GM10847 (cell line): ENCODE results near the gene GRIP1.

Experiments used
- POLR2A ChIP-seq: IDR thresholded peaks from 2 replicates; pipeline ENCODE4 v1.6.1; 2011; ENCODE audit not compliant: insufficient read length; ENCODE audit errors: extremely low read depth

GRIP1 gene

DNA sequence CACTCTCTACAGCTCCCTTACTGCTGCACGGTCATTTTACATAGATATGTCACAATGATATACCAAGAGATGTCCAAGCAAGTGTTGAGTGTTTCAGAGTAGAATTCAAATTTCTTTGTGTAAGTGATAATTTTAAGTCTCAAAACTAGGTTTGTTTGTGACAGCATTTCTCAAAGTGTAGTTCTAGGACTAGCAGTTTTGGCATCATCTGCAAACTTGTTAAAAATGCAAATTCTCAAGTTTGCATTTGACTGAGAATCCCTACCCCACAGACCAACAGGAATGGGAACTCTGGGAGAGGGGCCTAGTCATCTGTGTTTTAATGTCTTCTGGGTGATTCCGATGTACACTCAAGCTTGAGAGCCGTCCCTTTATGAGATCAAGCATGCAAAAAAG lies 279.0 kb downstream of the GRIP1 start:
- no peak for TF ChIP-seq POLR2A

DNA sequence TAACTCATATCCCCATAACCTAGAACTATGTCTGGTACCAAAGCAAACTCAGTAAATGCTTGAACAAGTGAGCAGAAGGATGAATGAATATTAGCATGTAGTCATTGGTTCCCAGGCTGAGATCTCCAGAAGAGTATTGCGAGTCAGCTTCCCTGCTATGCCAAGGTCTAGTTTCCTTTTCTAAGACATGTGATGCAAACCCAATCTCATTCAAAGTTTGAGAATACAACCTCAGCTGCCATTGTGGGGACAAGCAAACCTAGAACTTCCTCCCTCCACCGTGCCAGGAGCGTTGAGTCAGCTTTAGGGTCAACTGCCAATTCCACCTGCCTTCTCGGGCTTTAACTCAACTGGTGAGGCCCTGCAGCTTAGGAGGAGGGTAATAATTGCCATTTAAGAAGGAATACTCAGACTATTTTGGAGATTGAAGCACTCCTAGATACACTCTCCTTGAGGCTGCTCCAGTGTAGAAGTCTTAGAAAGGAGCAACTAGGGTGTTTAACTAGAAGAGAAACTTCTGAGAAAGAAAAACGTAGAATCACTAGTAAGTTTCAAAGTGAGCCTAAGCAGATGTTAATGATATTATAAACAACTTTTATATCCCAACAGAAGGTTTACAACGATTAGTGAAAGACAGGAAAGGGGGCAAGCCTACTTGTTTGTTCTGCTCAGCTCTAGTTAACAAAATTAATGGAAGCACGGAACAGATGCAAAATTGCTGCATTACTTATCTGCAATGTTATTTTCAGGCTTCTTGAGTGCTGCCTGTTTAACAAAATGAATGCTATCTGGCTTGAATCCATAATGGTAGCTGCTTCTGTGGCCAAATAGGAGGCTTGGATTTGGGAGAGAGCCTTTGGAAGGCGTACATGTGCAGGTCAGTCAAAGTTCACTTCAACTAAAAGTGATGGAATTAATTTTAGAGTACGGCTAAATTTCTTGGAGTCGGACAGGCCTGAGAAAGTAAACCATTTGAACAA lies 279.7 kb downstream of the GRIP1 start:
- TF ChIP-seq POLR2A = no peak

DNA sequence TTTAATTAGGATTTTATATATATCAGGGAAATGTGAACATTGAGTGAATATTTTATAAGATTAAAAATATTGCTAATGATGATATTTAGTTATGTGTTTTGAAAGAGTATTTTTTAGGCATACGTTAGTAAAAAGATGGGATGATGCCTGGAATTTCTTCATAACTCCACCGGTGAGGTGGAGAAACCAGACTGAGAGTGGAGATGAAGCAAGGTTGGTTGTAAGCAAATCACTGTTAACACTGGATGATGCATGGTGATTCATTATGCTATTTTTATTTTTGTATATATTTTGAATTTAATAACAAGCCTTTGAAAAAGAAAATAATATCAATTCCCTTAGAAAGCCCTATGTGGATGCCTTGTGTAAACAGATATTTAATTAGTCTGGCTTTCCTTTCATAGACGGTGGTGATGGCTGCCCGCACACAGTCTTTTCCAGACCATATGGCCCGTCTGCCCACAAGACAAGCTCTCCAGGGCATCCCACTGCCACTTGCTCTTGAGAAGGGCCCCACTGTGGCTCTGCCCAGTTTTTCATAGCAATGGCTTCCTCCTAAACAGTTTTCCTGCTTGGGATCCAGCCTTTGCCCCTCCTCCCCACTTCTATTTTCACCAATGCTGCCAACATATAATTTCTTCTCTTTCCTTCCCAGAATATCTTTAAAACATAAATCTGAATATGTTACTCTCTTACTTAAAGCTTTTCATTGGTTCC lies 281.1 kb downstream of the GRIP1 start:
- TF ChIP-seq POLR2A = no peak

DNA sequence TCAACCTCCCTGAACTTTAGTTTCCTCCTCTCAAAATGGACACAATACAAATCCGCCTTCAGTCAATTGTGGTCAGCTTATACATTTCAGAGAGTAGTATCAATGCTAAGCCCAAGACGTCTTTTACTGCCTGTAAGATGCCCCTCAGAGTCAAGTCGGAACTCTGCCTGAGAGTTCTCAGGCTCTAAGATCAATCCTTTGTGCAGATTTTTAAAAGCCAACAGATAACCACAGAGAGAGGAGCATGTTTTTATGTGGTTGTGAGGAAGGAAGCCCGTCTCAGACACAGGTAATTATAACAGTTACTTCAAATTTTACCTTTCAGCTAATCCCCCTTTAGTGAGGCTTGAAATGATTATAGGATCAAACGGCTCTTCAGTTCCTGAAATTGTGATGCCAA lies 285.0 kb downstream of the GRIP1 start:
- TF ChIP-seq POLR2A = no peak

DNA sequence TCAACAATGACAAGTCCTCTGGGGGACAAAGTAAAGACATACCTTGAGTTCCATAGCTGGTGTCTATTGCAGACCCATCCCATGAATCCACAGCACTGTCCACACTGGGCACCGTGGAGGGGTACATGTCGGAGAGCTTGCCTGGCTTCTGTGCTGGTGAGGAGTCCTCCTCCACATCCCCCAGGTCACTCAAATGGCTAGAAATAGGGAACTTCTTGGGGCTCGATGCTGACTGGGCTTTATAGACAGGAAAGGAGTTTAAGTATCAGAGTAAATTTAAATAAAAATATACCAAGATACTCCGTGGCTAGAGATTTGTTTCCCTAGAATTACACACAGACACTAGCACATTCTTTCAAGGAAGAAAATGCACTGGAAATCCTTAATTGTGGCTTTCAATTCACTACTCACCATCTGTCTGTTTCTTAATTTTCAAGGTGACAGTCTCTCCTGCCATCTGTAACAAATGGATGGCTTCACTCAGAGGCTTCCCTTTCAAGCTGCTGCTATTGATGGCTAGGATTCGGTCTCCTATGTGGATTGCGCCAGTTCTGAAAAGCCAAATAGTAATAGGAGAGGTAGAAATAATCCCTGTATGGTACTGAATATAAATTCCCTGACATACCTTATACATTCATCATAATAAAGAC lies 286.5 kb downstream of the GRIP1 start:
- no peak for TF ChIP-seq POLR2A

DNA sequence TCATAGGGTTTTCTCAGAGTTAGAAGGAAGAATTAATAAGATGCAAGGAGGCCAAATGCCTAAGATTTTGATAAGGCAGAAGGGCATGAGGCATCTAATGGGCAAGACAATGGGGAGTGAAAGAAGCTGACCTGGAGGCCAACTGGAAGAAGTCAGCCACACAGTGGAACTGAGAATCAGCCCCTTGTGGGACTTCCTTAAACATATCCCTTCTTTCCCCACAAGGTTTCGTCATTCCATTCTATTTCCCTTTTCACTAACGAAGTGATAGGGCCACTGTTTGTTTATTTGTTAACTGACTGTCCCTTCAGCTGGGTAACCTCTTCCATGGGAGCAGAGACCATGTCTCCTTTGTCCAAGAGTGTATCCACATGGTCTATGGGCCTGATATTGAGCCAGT lies 290.4 kb downstream of the GRIP1 start:
- no peak for TF ChIP-seq POLR2A

DNA sequence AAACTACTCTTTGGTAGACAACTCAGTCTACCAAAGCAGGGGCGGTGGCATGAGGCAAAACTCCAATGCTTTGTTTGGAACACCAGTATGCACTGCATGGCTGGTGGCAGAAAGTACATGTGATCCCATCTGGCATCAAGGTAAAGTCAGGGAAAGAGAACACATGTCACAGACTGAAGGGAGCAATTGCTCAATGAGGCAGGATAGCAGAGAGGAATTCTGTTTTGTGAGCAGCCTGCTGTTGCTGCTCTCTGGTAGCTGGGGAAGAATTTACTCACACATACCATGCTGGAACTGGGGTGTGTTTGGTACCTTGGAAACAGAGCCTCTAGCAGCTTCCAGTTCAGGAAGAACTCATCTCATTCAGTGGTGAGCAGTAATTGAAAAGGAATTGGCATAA lies 291.8 kb downstream of the GRIP1 start:
- TF ChIP-seq POLR2A = no peak

DNA sequence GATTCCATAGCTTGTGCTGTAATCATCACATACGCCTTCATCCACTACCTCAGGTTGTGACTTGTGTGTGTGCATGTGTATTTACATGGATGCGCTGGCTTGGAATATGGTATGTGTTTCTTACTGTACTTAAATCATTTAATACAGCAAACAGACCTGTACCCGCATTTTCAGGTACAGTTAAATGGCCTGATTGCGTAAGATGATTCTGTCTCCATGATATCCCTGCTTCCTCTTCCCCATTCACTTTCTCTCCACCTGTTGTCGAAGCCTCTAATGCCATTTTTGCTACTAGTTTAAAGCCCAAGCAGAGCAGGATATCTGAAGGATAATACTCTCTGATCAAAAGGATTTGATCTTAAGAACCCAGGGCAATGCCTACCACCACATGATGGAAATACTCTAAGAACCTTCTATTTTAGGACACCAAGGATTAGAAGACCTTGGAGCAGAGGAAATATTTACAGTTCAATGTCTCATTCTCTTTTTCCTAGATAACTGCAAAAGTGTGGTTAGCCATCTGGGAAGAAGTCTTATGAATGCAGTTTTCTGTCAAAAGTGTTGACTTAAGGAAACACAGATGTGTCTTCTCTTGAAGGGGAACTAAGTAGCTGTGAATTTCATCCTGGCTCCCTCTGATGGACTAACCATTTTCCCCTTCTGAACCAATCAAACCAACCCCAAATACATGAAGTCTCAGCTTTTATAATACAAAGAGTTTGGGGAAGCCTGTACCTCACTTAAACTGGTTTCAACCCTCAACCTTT lies 297.9 kb downstream of the GRIP1 start:
- TF ChIP-seq POLR2A = no peak

DNA sequence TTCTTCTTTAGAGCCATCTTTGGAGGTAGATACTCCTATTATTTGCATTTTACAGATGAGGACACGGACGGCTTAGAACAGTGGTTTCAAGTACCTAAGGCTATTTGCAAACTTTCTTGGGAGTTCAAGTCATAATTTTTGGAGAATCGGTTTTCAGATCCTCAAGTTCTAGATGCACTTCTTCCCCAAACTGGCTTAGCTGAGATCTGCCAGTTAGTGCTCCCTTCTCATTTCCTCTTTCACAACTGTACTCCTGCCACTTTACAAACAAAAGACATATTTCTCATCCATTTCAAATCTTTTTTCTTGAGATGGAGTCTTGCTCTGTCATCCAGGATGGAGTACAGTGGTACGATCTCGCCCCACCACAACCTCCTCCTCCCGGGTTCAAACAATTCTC lies 299.3 kb downstream of the GRIP1 start:
- no peak for TF ChIP-seq POLR2A

DNA sequence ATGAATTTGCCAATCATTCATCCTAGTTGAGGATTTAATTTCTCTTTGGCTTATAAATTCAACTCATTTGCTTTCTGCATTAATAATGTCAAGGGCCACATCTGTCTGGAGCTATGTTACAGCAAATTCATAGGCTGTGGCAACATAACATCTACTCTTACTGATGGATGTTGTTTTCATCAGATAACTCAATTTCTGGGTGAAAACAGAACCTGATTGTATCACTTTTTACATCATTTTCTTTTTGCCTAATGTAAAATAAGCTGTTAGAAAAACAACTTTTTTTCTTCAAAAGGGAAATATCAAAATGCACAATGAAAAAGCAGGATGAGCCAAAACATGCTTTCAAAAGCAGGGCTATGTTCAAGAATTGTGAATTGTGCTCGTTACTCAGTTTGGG lies 303.3 kb downstream of the GRIP1 start:
- no peak for TF ChIP-seq POLR2A

DNA sequence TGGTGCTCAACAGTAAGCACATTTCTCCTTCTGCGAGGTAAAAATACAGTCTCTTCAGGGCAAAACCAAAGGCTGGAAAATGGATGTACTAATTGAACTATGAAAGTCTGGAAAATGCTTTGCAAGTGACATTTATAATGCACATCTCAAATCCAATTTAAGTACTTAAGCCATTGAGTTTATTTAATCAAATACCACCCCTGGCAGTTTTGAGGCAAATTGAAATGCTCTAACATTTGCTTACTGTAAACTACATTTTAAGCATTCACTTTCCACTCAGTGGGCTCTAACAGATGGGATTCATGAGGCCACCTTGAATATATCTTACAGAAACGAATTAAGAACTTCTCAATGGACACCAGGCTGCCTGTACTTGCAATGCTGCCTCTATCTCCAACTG lies 306.9 kb downstream of the GRIP1 start:
- no peak for TF ChIP-seq POLR2A

DNA sequence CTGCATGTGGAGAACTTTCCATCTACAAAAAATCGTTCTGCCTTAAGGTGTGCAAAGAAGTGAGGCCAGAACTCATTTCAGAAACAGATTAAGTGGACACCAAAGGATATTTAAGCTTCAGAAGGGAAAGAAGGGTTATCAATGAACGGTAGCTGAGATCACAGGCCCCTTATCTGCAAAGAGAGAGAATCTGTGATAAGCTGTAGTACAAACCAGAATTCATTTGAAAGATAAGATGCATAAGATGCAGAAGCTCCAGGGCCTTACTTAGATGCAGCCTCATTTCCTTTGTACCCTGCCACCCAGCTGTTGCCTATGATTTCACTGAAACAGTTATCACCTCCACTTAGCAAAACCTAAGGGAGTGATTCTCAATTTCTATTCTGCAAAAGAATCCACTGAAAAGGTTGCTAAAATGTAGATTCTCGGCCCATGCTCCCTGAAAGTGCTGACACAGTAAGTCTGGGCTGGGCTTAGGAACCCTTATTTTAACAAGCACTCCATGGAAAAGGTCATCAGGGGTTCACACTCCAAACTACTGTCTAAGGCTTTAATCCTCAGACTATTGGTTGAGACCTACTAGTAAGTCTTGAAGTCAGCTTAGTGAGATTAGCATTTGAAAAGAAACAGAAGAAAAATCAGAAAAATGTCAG lies 311.7 kb downstream of the GRIP1 start:
- no peak for TF ChIP-seq POLR2A

DNA sequence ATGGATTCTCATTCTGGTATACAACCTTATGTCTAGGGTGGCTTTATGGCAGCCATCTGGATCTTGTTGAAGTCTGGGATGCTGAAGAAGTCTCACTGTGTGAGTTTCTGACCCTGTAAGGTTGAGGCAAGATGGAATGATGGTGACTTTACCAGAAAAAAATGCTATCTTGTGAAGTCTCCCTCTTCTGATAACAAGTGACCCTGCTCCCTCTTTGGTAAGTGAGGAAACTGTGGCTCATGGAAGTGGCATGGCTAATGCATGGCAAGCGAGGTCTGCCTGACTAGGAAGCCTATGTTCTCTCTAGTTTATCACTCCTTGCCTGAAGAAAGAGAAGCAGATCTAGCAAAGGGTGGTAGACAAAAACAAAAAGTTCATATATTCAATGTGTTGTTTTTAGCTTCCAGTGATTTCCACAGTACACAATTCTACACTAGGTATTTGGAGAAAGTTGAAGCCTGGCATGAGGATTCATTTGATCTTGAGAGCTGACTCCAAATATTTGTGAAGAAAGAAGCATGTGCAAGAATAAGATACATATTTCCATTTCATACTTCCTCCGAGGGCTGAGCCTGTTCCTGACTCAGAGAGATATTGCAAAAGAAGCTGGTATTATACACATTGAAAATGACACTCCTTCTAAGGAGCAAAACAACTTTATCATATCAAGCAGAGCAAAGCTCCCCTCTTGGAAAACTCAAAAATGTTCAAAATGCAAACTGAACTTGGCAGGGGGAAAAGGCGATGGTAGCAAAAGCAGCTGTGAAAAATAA lies 313.0 kb downstream of the GRIP1 start:
- no peak for TF ChIP-seq POLR2A

DNA sequence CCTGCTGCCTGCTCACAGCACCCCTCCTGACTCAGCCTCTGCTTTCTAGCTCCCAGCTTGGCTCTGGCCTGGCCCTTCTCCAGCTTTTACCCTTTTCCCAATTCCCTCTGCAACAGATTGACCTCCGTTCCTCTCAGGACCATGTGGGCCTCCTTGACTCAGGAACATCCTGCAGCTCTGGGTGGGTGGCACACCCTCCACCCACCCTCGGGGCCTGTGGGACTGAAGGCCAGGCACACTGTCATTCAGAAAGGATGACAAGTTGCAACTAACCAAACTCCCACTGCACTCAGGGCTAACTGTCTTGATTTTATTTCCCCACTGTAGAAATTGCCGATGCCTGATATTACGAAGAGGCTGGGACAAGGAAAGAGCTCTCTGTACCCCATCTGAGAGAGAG lies 317.2 kb downstream of the GRIP1 start:
- no peak for TF ChIP-seq POLR2A
